Measurements from ENCODE around the gene AKAP3.

GRCh38 chr12:4569261-4569660 lies 79.6 kb downstream of the AKAP3 start:
- TF ChIP-seq CTCF (conservative IDR thresholded peaks at IDR 0.05 in 1 of 2, IDR thresholded peaks at IDR 0.05 in 1 of 2; ENCODE audit: extremely low read depth in 1 of 2, insufficient read depth in 1 of 2, low read depth in 1 of 2, low read length in 2 of 2) (no peak), EZH2 (IDR thresholded peaks at IDR 0.05; ENCODE audit: borderline replicate concordance, low read length) (no peak)
